Loucy (cell line): ENCODE data around the gene CNOT10.

Experiments
- H2AFZ ChIP-seq: fragments of 200-600 bp; sonication (generic); 2 replicates; pipeline ENCODE4 v1.6.0; 2016; ENCODE audit warnings: antibody characterized with exemption, mild to moderate bottlenecking, low read length, moderate library complexity
- H3F3A ChIP-seq: fragments of 200-600 bp; 2 replicates; pipeline ENCODE4 v1.6.0; 2016; ENCODE audit warnings: antibody characterized with exemption, low read depth, mild to moderate bottlenecking
- H3K27me3 ChIP-seq: fragments of 200-600 bp; sonication (generic); 2 replicates; pipeline ENCODE4 v1.6.1; 2014; ENCODE audit warnings: low read length, mild to moderate bottlenecking; ENCODE audit not compliant: insufficient read depth, poor library complexity, severe bottlenecking
- H3K36me3 ChIP-seq: fragments of 200-600 bp; sonication (generic); 2 replicates; pipeline ENCODE4 v1.6.1; 2016; ENCODE audit warnings: low read length; ENCODE audit not compliant: insufficient read depth
- H3K4me1 ChIP-seq: fragments of 200-600 bp; sonication (generic); 2 replicates; pipeline ENCODE4 v1.5.1; 2014; ENCODE audit warnings: low read length, mild to moderate bottlenecking; ENCODE audit not compliant: insufficient read depth, poor library complexity, severe bottlenecking
- H3K4me2 ChIP-seq: fragments of 200-600 bp; sonication (generic); 2 replicates; pipeline ENCODE4 v1.6.0; 2014; ENCODE audit warnings: antibody characterized with exemption, low read length, low read depth, mild to moderate bottlenecking; ENCODE audit not compliant: poor library complexity, severe bottlenecking
- H3K4me3 ChIP-seq: fragments of 200-600 bp; sonication (generic); 2 replicates; pipeline ENCODE4 v1.5.1; 2014; ENCODE audit warnings: low read length, mild to moderate bottlenecking, mixed read lengths; ENCODE audit not compliant: poor library complexity, severe bottlenecking
- H3K79me2 ChIP-seq: fragments of 200-600 bp; sonication (generic); 2 replicates; pipeline ENCODE4 v1.6.1; 2014; ENCODE audit warnings: low read length; ENCODE audit not compliant: insufficient read depth
- H3K9ac ChIP-seq: fragments of 200-600 bp; sonication (generic); 2 replicates; pipeline ENCODE4 v1.6.0; 2014; ENCODE audit warnings: mild to moderate bottlenecking, low read depth, low read length, moderate library complexity; ENCODE audit not compliant: poor library complexity, severe bottlenecking
- H3K9me2 ChIP-seq: fragments of 200-600 bp; sonication (generic); replicated peaks from 2 replicates; pipeline ENCODE4 v1.6.1; 2016; ENCODE audit warnings: low read depth, low read length, mixed read lengths
- H3K9me3 ChIP-seq: fragments of 200-600 bp; sonication (generic); 2 replicates; pipeline ENCODE4 v1.6.1; 2014; ENCODE audit warnings: mild to moderate bottlenecking, antibody characterized with exemption, low read length, low read depth; ENCODE audit not compliant: insufficient read depth
- H4K20me1 ChIP-seq: fragments of 200-600 bp; sonication (generic); 2 replicates; pipeline ENCODE4 v1.6.0; 2014; ENCODE audit warnings: antibody characterized with exemption, low read length, mild to moderate bottlenecking; ENCODE audit not compliant: insufficient read depth, poor library complexity, severe bottlenecking
- EZH2phosphoT487 ChIP-seq: fragments of 200-600 bp; IDR thresholded peaks from 2 replicates; pipeline ENCODE4 v1.6.1; 2018; ENCODE audit warnings: antibody characterized with exemption, mild to moderate bottlenecking, moderate library complexity, borderline replicate concordance
- TF ChIP-seq, protein P1 (sequence below): fragments of 200-600 bp; sonication (generic); conservative IDR thresholded peaks from 2 replicates; pipeline ENCODE4 v1.5.1; 2014; ENCODE audit warnings: mild to moderate bottlenecking, antibody characterized with exemption, low read length

CNOT10 gene

DNA sequence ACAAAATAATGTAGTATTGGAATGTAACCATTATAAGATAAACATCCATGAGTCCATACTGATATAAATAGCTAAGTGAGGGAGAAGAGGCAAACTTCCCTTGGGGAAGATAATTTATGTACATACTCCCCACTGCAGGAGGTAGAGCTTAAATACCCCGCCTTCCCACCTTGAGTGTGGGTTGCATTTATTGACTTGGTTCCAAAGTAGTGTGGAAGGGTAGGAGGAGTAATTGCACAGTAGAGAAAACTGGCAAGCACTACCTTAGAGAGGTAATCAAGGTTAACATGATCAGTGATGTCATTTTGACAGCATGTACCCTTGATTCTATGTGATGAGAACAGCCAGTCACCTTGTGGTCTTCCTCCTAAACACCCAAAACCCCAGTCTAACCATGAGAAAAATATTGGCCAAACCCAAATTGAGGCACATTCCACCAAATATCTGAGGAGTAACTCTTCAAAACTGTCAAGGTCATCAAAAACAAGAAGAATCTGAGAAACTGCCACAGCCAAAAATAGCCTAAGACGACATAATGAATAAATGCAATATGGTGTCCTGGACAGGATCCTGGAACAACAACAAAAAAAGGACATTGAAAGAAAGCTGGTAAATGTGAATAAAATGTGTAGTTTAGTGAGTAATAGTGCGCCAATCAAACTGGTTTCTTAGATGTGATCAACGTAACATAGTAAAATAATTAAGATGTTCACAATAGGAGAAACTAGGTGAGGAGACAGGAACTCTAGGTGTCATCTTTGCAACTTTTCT lies 774 bp upstream of the CNOT10 start:
- Histone ChIP-seq H3K9me3 (no peaks in the 10 kb centered on the region), H3K79me2 (peaks cover 39% of the 10 kb centered on the region), H3K4me1 (peaks cover 21% of the 10 kb centered on the region), H3K4me2 (peak overlapping the region; percentile 83), H3K9ac (peak overlapping the region; percentile 52), H3F3A (no peaks in the 10 kb centered on the region), H3K9me2 (no peaks in the 10 kb centered on the region), H4K20me1 (peaks cover 16% of the 10 kb centered on the region), H2AFZ (peak overlapping the region; percentile 86), H3K36me3 (no peaks in the 10 kb centered on the region), H3K4me3 (peak overlapping the region; percentile 94), H3K27me3 (no peaks in the 10 kb centered on the region)
- TF ChIP-seq, protein P1, sequence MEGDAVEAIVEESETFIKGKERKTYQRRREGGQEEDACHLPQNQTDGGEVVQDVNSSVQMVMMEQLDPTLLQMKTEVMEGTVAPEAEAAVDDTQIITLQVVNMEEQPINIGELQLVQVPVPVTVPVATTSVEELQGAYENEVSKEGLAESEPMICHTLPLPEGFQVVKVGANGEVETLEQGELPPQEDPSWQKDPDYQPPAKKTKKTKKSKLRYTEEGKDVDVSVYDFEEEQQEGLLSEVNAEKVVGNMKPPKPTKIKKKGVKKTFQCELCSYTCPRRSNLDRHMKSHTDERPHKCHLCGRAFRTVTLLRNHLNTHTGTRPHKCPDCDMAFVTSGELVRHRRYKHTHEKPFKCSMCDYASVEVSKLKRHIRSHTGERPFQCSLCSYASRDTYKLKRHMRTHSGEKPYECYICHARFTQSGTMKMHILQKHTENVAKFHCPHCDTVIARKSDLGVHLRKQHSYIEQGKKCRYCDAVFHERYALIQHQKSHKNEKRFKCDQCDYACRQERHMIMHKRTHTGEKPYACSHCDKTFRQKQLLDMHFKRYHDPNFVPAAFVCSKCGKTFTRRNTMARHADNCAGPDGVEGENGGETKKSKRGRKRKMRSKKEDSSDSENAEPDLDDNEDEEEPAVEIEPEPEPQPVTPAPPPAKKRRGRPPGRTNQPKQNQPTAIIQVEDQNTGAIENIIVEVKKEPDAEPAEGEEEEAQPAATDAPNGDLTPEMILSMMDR = 0 out of 2 replicates have a peak, but pooled peaks have one; percentile 17
- TF ChIP-seq EZH2phosphoT487 = no peak

GRCh38 chr3:32685543-32686185 lies 676 bp downstream of the CNOT10 start:
- peaks cover 53% of the 10 kb centered on the region for H3K79me2 ChIP-seq
- peak overlapping the region; percentile 83 for H3K4me2 ChIP-seq
- peaks cover 21% of the 10 kb centered on the region for H3K4me1 ChIP-seq
- H2AFZ ChIP-seq = peak overlapping the region; percentile 93
- no peaks in the 10 kb centered on the region for H3K9me3 ChIP-seq
- H3K27me3 ChIP-seq = no peaks in the 10 kb centered on the region
- H3K9ac ChIP-seq = peak overlapping the region; percentile 87
- no peaks in the 10 kb centered on the region for H3F3A ChIP-seq
- H3K36me3 ChIP-seq = no peaks in the 10 kb centered on the region
- H3K9me2 ChIP-seq = no peaks in the 10 kb centered on the region
- H3K4me3 ChIP-seq = peak overlapping the region; percentile 94
- H4K20me1 ChIP-seq = peaks cover 16% of the 10 kb centered on the region
- TF ChIP-seq, protein P1 = 0 out of 2 replicates have a peak, but pooled peaks have one; percentile 18
- no peak for TF ChIP-seq EZH2phosphoT487

GRCh38 chr3:32686713-32687112 lies 1.7 kb downstream of the CNOT10 start:
- H3K4me3 ChIP-seq = peak overlapping the region; percentile 94
- H3K9ac ChIP-seq = peak overlapping the region; percentile 87
- H3K9me2 ChIP-seq = no peaks in the 10 kb centered on the region
- peaks cover 16% of the 10 kb centered on the region for H4K20me1 ChIP-seq
- peaks cover 61% of the 10 kb centered on the region for H3K79me2 ChIP-seq
- H3K4me1 ChIP-seq = peaks cover 21% of the 10 kb centered on the region
- TF ChIP-seq EZH2phosphoT487 = no peak
- peak overlapping the region; percentile 83 for H3K4me2 ChIP-seq
- no peaks in the 10 kb centered on the region for H3F3A ChIP-seq
- no peaks in the 10 kb centered on the region for H3K36me3 ChIP-seq
- no peak overlapping the region for H2AFZ ChIP-seq
- H3K27me3 ChIP-seq = no peaks in the 10 kb centered on the region
- no peaks in the 10 kb centered on the region for H3K9me3 ChIP-seq
